Activated CD8-positive, alpha-beta memory T cell treated with anti-CD3 and anti-CD28 coated beads, Interleukin-2, amount 50 U/mL, for 24 hours (primary cell): ENCODE results near the gene CFAP44.
"Not testable (repeated sequence)": the region's sequence is repeated elsewhere in the genome, so short reads cannot be mapped to it uniquely, and the experiment has no call there.

Experiments
- DNase-seq: peaks from one replicate; pipeline ENCODE4 v3.0.0-alpha.2; 2020; ENCODE audit errors: extremely low read depth

The CFAP44 gene

GRCh38 chr3:113441051-113441770, at the start of gene CFAP44:
Gene CFAP44, minus strand, starts transcription at chr3:113441493. Its CDS starts 7,829 bp downstream, at chr3:113433664.
- DNase-seq, result peak; percentile 0

- DNase-seq, result no peak
These were observed 43.9 kb upstream of the CFAP44 start for GRCh38 chr3:113485161-113485609.

- no peak for DNase-seq
These were observed 27.2 kb upstream of the CFAP44 start for GRCh38 chr3:113468539-113468938.

GRCh38 chr3:113461488-113461887, 20.2 kb upstream of the CFAP44 start:
- DNase-seq, result no peak

GRCh38 chr3:113458554-113458953, 17.3 kb upstream of the CFAP44 start:
- not testable (repeated sequence) for DNase-seq

- DNase-seq, result no peak
These were observed 14.2 kb upstream of the CFAP44 start for GRCh38 chr3:113455446-113455845.

GRCh38 chr3:113454630-113455029, 13.3 kb upstream of the CFAP44 start:
- DNase-seq, result no peak

GRCh38 chr3:113454057-113454456, 12.8 kb upstream of the CFAP44 start:
- DNase-seq, result no peak

- DNase-seq, result no peak
These were observed 9.6 kb upstream of the CFAP44 start for GRCh38 chr3:113450911-113451310.

GRCh38 chr3:113439606-113440005, 1.7 kb downstream of the CFAP44 start:
- DNase-seq, result no peak

- DNase-seq, result no peak
These were observed 3.1 kb downstream of the CFAP44 start for GRCh38 chr3:113438224-113438623.

- DNase-seq, result no peak
These were observed 3.9 kb downstream of the CFAP44 start for GRCh38 chr3:113437411-113437810.

- DNase-seq, result no peak
These were observed 4.5 kb downstream of the CFAP44 start for GRCh38 chr3:113436809-113437208.

GRCh38 chr3:113431811-113432210, 9.5 kb downstream of the CFAP44 start:
- DNase-seq, result no peak

GRCh38 chr3:113428581-113428980, 12.7 kb downstream of the CFAP44 start:
- no peak for DNase-seq

- no peak for DNase-seq
These were observed 17.6 kb downstream of the CFAP44 start for GRCh38 chr3:113423699-113424098.

GRCh38 chr3:113421082-113421481, 20.2 kb downstream of the CFAP44 start:
- no peak for DNase-seq

GRCh38 chr3:113409676-113410075, 31.6 kb downstream of the CFAP44 start:
- DNase-seq, result no peak

- DNase-seq, result no peak
These were observed 36.1 kb downstream of the CFAP44 start for GRCh38 chr3:113405180-113405579.

- DNase-seq, result no peak
These were observed 36.7 kb downstream of the CFAP44 start for GRCh38 chr3:113404637-113405036.
